HFF-Myc (cell line): ENCODE measurements around the gene LINC01488.

Source experiments
- DNase-seq: peaks from one replicate; pipeline ENCODE4 v3.0.0-alpha.2; 2011; ENCODE audit warnings: low read depth; ENCODE audit errors: extremely low read depth
- H3K4me3 ChIP-seq: replicated peaks from 2 replicates; pipeline ENCODE4 v1.5.1; 2011; ENCODE audit warnings: low read depth, mild to moderate bottlenecking, control low read depth, low read length
- CTCF ChIP-seq: IDR thresholded peaks from 2 replicates; pipeline ENCODE4 v1.5.1; 2012; ENCODE audit warnings: mild to moderate bottlenecking, low read depth, low read length, control low read depth; ENCODE audit errors: missing control alignments

LINC01488 gene

GRCh38 chr11:69473276-69473845 lies 8.1 kb upstream of the LINC01488 start:
- TF ChIP-seq CTCF: no peak
- DNase-seq: no peak
- no peak overlapping the region for H3K4me3 ChIP-seq

GRCh38 chr11:69474736-69475135 lies 6.7 kb upstream of the LINC01488 start:
- no peak for TF ChIP-seq CTCF
- no peak for DNase-seq
- no peak overlapping the region for H3K4me3 ChIP-seq

- no peak for TF ChIP-seq CTCF
- no peak overlapping the region for H3K4me3 ChIP-seq
- DNase-seq: no peak
These were observed 6.2 kb upstream of the LINC01488 start for GRCh38 chr11:69475141-69475865.

GRCh38 chr11:69475866-69476471 lies 5.5 kb upstream of the LINC01488 start:
- TF ChIP-seq CTCF: no peak
- no peak overlapping the region for H3K4me3 ChIP-seq
- DNase-seq: no peak

GRCh38 chr11:69476509-69476961 lies 4.9 kb upstream of the LINC01488 start:
- TF ChIP-seq CTCF: no peak
- no peak for DNase-seq

GRCh38 chr11:69477086-69477485 lies 4.4 kb upstream of the LINC01488 start:
- TF ChIP-seq CTCF: no peak
- H3K4me3 ChIP-seq: no peak overlapping the region
- DNase-seq: no peak

More at GRCh38 chr11:69476509-69476961, 4.9 kb upstream of the LINC01488 start:
- H3K4me3 ChIP-seq: no peak overlapping the region
